ENCODE measurements around the gene MROH2A. TPM values are rescaled to one million over a fixed set of nuclear protein-coding genes. Genes with fewer than 3 reads are reported as not detected.
A peak's percentile ranks its signal among the peaks of the same experiment; 100 is the strongest.

Gene MROH2A
- total and polyA plus RNA-seq, 9 of the 15 experiments (the other 6 are each of a cell fraction or from before 2014, with no cell fraction given) = 0.03 TPM; not detected in 8

GRCh38 chr2:233862261-233862768 lies 84.2 kb downstream of the MROH2A start (continued):
- TF ChIP-seq ATF6 (CRISPR knock-in tag; IDR thresholded peaks at IDR 0.05) (no peak), NFATC3 (IDR thresholded peaks at IDR 0.05) (no peak), POLR3G (IDR thresholded peaks at IDR 0.05; ENCODE audit: extremely low read depth, insufficient read length, insufficient replicate concordance) (no peak), SMAD1 (IDR thresholded peaks at IDR 0.05; ENCODE audit: low read depth, low read length, partially characterized antibody) (no peak)

- Histone ChIP-seq H3K9me3 (replicated peaks; ENCODE audit: control insufficient read depth, insufficient read depth, low read depth, low read length) (peaks cover 3% of the 10 kb centered on the region; the same call in 1 of the 2 replicates), H3K9ac (ENCODE audit: insufficient read depth in 1 of 2, low read depth in 2 of 2, low read length in 2 of 2) (no peak overlapping the region), H3K27ac (ENCODE audit: extremely low read depth, low read depth, low read length) (no peak overlapping the region), H3K9me1 (ENCODE audit: control insufficient read depth, insufficient read depth, low read length) (no peaks in the 10 kb centered on the region), H4K20me1 (replicated peaks; ENCODE audit: control insufficient read depth, insufficient read depth, low read length) (no peaks in the 10 kb centered on the region), H3K36me3 (ENCODE audit: control insufficient read depth, insufficient read depth, low read length) (peaks cover 18% of the 10 kb centered on the region), H3K4me2 (ENCODE audit: insufficient read depth, low read length) (no peak overlapping the region), H3K27me3 (ENCODE audit: control insufficient read depth in 2 of 2, insufficient read depth in 2 of 2, low read length in 2 of 2) (no peaks in the 10 kb centered on the region), H3K79me2 (ENCODE audit: control insufficient read depth, insufficient read depth, low read length) (peaks cover 19% of the 10 kb centered on the region), H2AFZ (ENCODE audit: low read depth, low read length) (no peak overlapping the region), H3K4me3 (no peak overlapping the region), H3K4me1 (replicated peaks in 1 of 2; ENCODE audit: control insufficient read depth in 2 of 2, insufficient read depth in 2 of 2, low read length in 2 of 2) (peaks cover 0 to 6% of the 10 kb centered on the region in 2 experiments; a peak in 3 of 5 replicates)
- CTCF ChIA-PET (ENCODE audit: low intra/inter-chr PET ratio) = no interaction called here
- DNase-seq (ENCODE audit: extremely low read depth in 1 of 4, low spot score in 3 of 4) (peak in 2 of 4 experiments; percentile 15 to 23), ATAC-seq (peak; percentile 46; the same call in 2 of the 3 replicates), FAIRE-seq (no peak)
- POLR2A ChIA-PET = no interaction called here
- intact Hi-C loops (cut with micrococcal nuclease) (no loop called here), in situ Hi-C loops (cut with MboI) (loop anchor here (25.0 kb wide), 1 partner anchor 671 kb away; no protein-coding TSS in a partner anchor)
- no CpG with 5 or more reads among the region's 3 CpGs for WGBS (ENCODE audit: insufficient coverage, low coverage, missing lambda C conversion rate)
- no peak for TF ChIP-seq HNRNPH1 (optimal IDR thresholded peaks at IDR 0.05; ENCODE audit: low read depth, low read length)
- no peak for TF ChIP-seq POLR3A (IDR thresholded peaks at IDR 0.05; ENCODE audit: borderline replicate concordance, extremely low read depth, insufficient read depth, insufficient read length)
- no peak for TF ChIP-seq MBD2 (IDR thresholded peaks at IDR 0.05; ENCODE audit: borderline replicate concordance, low read depth)
- TF ChIP-seq SMARCA4 (IDR thresholded peaks at IDR 0.05) = no peak
- TF ChIP-seq ZFPM2 (CRISPR knock-in tag; IDR thresholded peaks at IDR 0.05) = no peak
- TF ChIP-seq KAT7 (CRISPR knock-in tag; IDR thresholded peaks at IDR 0.05; ENCODE audit: borderline replicate concordance) = no peak
- TF ChIP-seq, protein P1, sequence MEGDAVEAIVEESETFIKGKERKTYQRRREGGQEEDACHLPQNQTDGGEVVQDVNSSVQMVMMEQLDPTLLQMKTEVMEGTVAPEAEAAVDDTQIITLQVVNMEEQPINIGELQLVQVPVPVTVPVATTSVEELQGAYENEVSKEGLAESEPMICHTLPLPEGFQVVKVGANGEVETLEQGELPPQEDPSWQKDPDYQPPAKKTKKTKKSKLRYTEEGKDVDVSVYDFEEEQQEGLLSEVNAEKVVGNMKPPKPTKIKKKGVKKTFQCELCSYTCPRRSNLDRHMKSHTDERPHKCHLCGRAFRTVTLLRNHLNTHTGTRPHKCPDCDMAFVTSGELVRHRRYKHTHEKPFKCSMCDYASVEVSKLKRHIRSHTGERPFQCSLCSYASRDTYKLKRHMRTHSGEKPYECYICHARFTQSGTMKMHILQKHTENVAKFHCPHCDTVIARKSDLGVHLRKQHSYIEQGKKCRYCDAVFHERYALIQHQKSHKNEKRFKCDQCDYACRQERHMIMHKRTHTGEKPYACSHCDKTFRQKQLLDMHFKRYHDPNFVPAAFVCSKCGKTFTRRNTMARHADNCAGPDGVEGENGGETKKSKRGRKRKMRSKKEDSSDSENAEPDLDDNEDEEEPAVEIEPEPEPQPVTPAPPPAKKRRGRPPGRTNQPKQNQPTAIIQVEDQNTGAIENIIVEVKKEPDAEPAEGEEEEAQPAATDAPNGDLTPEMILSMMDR (IDR thresholded peaks at IDR 0.05 in 2 of 3, conservative IDR thresholded peaks at IDR 0.05 in 1 of 3; ENCODE audit: insufficient read depth in 2 of 3, low read depth in 1 of 3, low read length in 3 of 3) = peak in 1 of 3 experiments; percentile 39; a peak in 1 of 6 replicates
- no peak for TF ChIP-seq ZNF24 (IDR thresholded peaks at IDR 0.05)
- no TSS peak for BruUV-seq (replicated peaks)
These were observed 87.7 kb downstream of the MROH2A start for GRCh38 chr2:233865838-233866237.
